A549 (cell line): ENCODE results near the gene LAMA1. TPM values are rescaled to one million over a fixed set of nuclear protein-coding genes. Genes with fewer than 3 reads are reported as not detected.

Source experiments
- ATAC-seq, 2 experiments: fragments of 200-7000 bp in 1 of 2; fragments of >200 bp in 1 of 2; cut with Nextera tagmentation in 1 of 2; cut with Tn5 transposase in 1 of 2; 3 replicates each; pipeline versions ENCODE4 v1.8.0 to v1.9.1; 2018 to 2020; ENCODE audit warnings: mild to moderate bottlenecking in 1 of 2, moderate library complexity in 1 of 2
- CTCF ChIA-PET: fragments of 300-600 bp; sonication (Branson Sonifier 250); formaldehyde crosslinking; extraction: SDS; loops from one replicate; lab custom pipeline; 2021; ENCODE audit warnings: antibody characterized with exemption, inconsistent platforms; lab: Yijun Ruan, JAX
- POLR2A ChIA-PET: fragments of 350-600 bp; formaldehyde crosslinking; extraction: SDS; loops from one replicate; lab custom pipeline; 2021; ENCODE audit warnings: antibody characterized with exemption, inconsistent platforms; lab: Yijun Ruan, JAX
- DNase-seq, 2 experiments: peaks; one replicate each; pipeline versions ENCODE4 v3.0.0 to v3.0.0-alpha.2; 2011 to 2016; ENCODE audit warnings: low read depth in 1 of 2, low spot score in 1 of 2
- FAIRE-seq: peaks from 2 replicates; lab custom pipeline; 2011; peaks lifted over from hg19 to GRCh38; lab: Jason Lieb, UNC
- H3K27ac ChIP-seq, 2 experiments: fragments of >200 bp; sonication (Bioruptor Twin); formaldehyde crosslinking; 3 replicates each; pipeline ENCODE4 v1.5.1; 2016 to 2017
- H3K4me1 ChIP-seq: fragments of >200 bp; sonication (Bioruptor Twin); formaldehyde crosslinking; 3 replicates; pipeline ENCODE4 v1.6.1; 2016
- H3K4me2 ChIP-seq: fragments of >200 bp; sonication (Bioruptor Twin); formaldehyde crosslinking; 3 replicates; pipeline ENCODE4 v1.6.1; 2016
- H3K4me3 ChIP-seq: fragments of >200 bp; sonication (Bioruptor Twin); formaldehyde crosslinking; 3 replicates; pipeline ENCODE4 v1.5.1; 2016
- H3K9me3 ChIP-seq: fragments of >200 bp; sonication (Bioruptor Twin); formaldehyde crosslinking; 3 replicates; pipeline ENCODE4 v1.6.1; 2016
- CBX8 ChIP-seq: fragments of 200-600 bp; sonication (generic); IDR thresholded peaks from 2 replicates; pipeline ENCODE4 v1.6.1; 2016
- CTCF ChIP-seq: fragments of >200 bp; sonication (Bioruptor Twin); formaldehyde crosslinking; IDR thresholded peaks from 3 replicates; pipeline ENCODE4 v1.5.1; 2016
- EP300 ChIP-seq, 2 experiments: fragments of >200 bp; sonication (Bioruptor Twin); formaldehyde crosslinking; IDR thresholded peaks; 2 replicates in 1 of 2; 3 replicates in 1 of 2; pipeline ENCODE4 v1.6.1; 2016 to 2017
- ESRRA ChIP-seq: fragments of 150-350 bp; IDR thresholded peaks from 2 replicates; pipeline ENCODE4 v1.6.1; 2014; ENCODE audit warnings: mild to moderate bottlenecking, low read length, borderline replicate concordance
- FOXS1 ChIP-seq: fragments of 250-450 bp; sonication (Bioruptor Pico); IDR thresholded peaks from 2 replicates; pipeline ENCODE4 v1.5.0; 2020; ENCODE audit warnings: mild to moderate bottlenecking, moderate library complexity
- JUN ChIP-seq, 2 experiments: fragments of >200 bp; sonication (Bioruptor Twin); formaldehyde crosslinking; IDR thresholded peaks; 2 replicates in 1 of 2; 3 replicates in 1 of 2; pipeline ENCODE4 v1.6.1; 2016 to 2017
- JUNB ChIP-seq: fragments of >200 bp; sonication (Bioruptor Twin); formaldehyde crosslinking; IDR thresholded peaks from 2 replicates; pipeline ENCODE4 v1.6.1; 2016
- KDM5A ChIP-seq: fragments of 200-600 bp; sonication (generic); IDR thresholded peaks from 2 replicates; pipeline ENCODE4 v1.6.1; 2016; ENCODE audit warnings: antibody characterized with exemption, mild to moderate bottlenecking
- MAFK ChIP-seq: fragments of 450-650 bp; IDR thresholded peaks from 2 replicates; pipeline ENCODE4 v1.6.1; 2014; ENCODE audit not compliant: partially characterized antibody
- NPAS2 ChIP-seq: fragments of 250-450 bp; sonication (Bioruptor Pico); IDR thresholded peaks from 2 replicates; pipeline ENCODE4 v1.8.0; 2022; ENCODE audit warnings: mild to moderate bottlenecking, moderate library complexity, borderline replicate concordance
- PBX3 ChIP-seq: IDR thresholded peaks from 2 replicates; pipeline ENCODE4 v1.6.1; 2012
- PHF8 ChIP-seq: fragments of 200-600 bp; sonication (generic); IDR thresholded peaks from 2 replicates; pipeline ENCODE4 v1.6.1; 2016; ENCODE audit warnings: low read depth, mild to moderate bottlenecking, antibody characterized with exemption, moderate library complexity, borderline replicate concordance
- POLR2AphosphoS2 ChIP-seq: conservative IDR thresholded peaks from 2 replicates; pipeline ENCODE4 v1.6.1; 2012; ENCODE audit warnings: low read length, improper control_type of control experiment, inconsistent platforms
- RAD21 ChIP-seq, 2 experiments: fragments of >200 bp in 1 of 2; sonication (Bioruptor Twin) in 1 of 2; formaldehyde crosslinking in 1 of 2; IDR thresholded peaks in 1 of 2; conservative IDR thresholded peaks in 1 of 2; 2 replicates in 1 of 2; 3 replicates in 1 of 2; pipeline ENCODE4 v1.6.1; 2012 to 2018; ENCODE audit warnings: inconsistent platforms in 1 of 2
- RARB ChIP-seq: fragments of 250-450 bp; sonication (Bioruptor Pico); IDR thresholded peaks from 2 replicates; pipeline ENCODE4 v1.8.0; 2021; ENCODE audit warnings: mild to moderate bottlenecking, moderate library complexity
- RCOR1 ChIP-seq: fragments of 150-350 bp; IDR thresholded peaks from 2 replicates; pipeline ENCODE4 v1.6.1; 2014; ENCODE audit warnings: antibody characterized with exemption, low read length, low read depth
- RNF2 ChIP-seq: fragments of 200-600 bp; sonication (generic); IDR thresholded peaks from 2 replicates; pipeline ENCODE4 v1.6.1; 2016; ENCODE audit warnings: low read depth, mild to moderate bottlenecking, antibody characterized with exemption, moderate library complexity, borderline replicate concordance
- ZSCAN20 ChIP-seq: fragments of 250-450 bp; sonication (Bioruptor Pico); IDR thresholded peaks from 2 replicates; pipeline ENCODE4 v1.8.0; 2022; ENCODE audit warnings: mild to moderate bottlenecking, moderate library complexity
- WGBS: methylation state at CpG from one replicate; pipeline ENCODE4 v1.1.6; 2017; ENCODE audit errors: missing lambda C conversion rate; 5-methylcytosine and 5-hydroxymethylcytosine counted together
- polyA plus RNA-seq, 4 experiments: library from polyadenylated mRNA; depleted of rRNA in 3 of 4; stranded (reverse); fragments of >200 nt; fragmentation: RNase III in 1 of 4; extraction: RNeasy Plus Mini Kit Qiagen cat#74134 plus additional on column Dnase treatment in 1 of 4; gene quantifications; 2 replicates in 3 of 4; 3 replicates in 1 of 4; pipeline ENCODE4 v1.2.3, GENCODE V29; 2011 to 2017
- TF ChIP-seq, protein P1 (sequence below): IDR thresholded peaks from 2 replicates; pipeline ENCODE4 v1.6.1; 2012
- TF ChIP-seq, protein P2 (sequence below): IDR thresholded peaks from 2 replicates; pipeline ENCODE4 v1.6.1; 2012; ENCODE audit warnings: low read depth, borderline replicate concordance

Gene LAMA1
- polyA plus RNA-seq, 2 of the 4 experiments (the other 2 are of a cell fraction) = 0.05 to 0.06 TPM

GRCh38 chr18:6920099-6920955, 197.3 kb downstream of the LAMA1 start (continued):
- TF ChIP-seq, protein P1, sequence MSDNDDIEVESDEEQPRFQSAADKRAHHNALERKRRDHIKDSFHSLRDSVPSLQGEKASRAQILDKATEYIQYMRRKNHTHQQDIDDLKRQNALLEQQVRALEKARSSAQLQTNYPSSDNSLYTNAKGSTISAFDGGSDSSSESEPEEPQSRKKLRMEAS = no peak
- TF ChIP-seq RCOR1 = no peak
- TF ChIP-seq, all 56 proteins: peak for 3

DNA sequence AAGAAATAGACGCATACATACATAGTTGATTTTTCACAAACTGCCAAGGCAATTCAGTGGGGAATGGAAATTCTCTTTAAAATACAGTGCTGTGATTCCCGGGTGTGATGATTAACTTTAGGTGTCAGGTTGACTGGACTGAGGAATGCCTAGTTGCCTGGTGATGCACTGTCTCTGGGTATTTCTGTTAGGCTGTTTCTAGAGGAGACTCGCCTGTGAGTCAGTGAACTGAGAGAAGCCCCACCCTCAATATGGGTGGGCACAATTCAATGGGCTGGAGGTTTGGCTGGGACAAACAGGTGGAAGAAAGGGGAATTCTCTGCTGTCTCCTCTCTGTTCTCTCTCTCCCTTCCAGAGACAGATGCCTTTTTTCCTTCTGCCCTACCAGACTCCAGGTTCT, 200.5 kb downstream of the LAMA1 start:
- DNase-seq = no peak
- TF ChIP-seq ESRRA (no peak), ZSCAN20 (no peak), EP300 (IDR thresholded peaks at IDR 0.05) (no peak), KDM5A (no peak), CBX8 (no peak), RNF2 (no peak), RAD21 (conservative IDR thresholded peaks at IDR 0.05 in 1 of 2, IDR thresholded peaks at IDR 0.05 in 1 of 2) (no peak), PBX3 (no peak), RARB (CRISPR knock-in tag) (no peak), JUNB (no peak), CTCF (no peak), JUN (IDR thresholded peaks at IDR 0.05) (no peak), NPAS2 (no peak), POLR2AphosphoS2 (no peak), MAFK (no peak), FOXS1 (CRISPR knock-in tag) (no peak), RCOR1 (no peak)
- TF ChIP-seq, protein P2, sequence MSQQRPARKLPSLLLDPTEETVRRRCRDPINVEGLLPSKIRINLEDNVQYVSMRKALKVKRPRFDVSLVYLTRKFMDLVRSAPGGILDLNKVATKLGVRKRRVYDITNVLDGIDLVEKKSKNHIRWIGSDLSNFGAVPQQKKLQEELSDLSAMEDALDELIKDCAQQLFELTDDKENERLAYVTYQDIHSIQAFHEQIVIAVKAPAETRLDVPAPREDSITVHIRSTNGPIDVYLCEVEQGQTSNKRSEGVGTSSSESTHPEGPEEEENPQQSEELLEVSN = no peak
- TF ChIP-seq, all 56 proteins: peak for 0
- Histone ChIP-seq H3K9me3 (no peaks in the 10 kb centered on the region), H3K4me3 (no peak overlapping the region), H3K4me1 (no peaks in the 10 kb centered on the region), H3K4me2 (no peak overlapping the region), H3K27ac (no peak overlapping the region)
- ATAC-seq (no peak), FAIRE-seq (no peak)
- CTCF ChIA-PET = interaction anchor here (2.2 to 6.2 kb wide), 2 partner anchors 106 to 261 kb away, joined by 5 to 40 read pairs; no protein-coding TSS in a partner anchor
- POLR2A ChIA-PET = no interaction called here
- 15% methylated on average over 3 of the region's 3 CpGs for WGBS

GRCh38 chr18:6901286-6901926, 216.2 kb downstream of the LAMA1 start:
- CTCF ChIA-PET = no interaction called here
- no peak for TF ChIP-seq PHF8
- no peak for FAIRE-seq
- 17% methylated on average over 3 of the region's 3 CpGs for WGBS
- Histone ChIP-seq H3K4me2 (no peak overlapping the region; the same call in 2 of the 3 replicates), H3K9me3 (no peaks in the 10 kb centered on the region), H3K27ac (no peak overlapping the region), H3K4me1 (peaks cover 5% of the 10 kb centered on the region; the same call in 2 of the 3 replicates), H3K4me3 (no peak overlapping the region)
- POLR2A ChIA-PET = no interaction called here
- no peak for ATAC-seq
- no peak for DNase-seq
